GM19395 (cell line): Measurements from ENCODE around the gene ADPRS.

ENCODE experiments used
- ATAC-seq: cut with Tn5 transposase; IDR thresholded peaks from one replicate; pipeline ENCODE4 v1.9.1; 2021; ENCODE audit warnings: mild to moderate bottlenecking, moderate library complexity; ENCODE audit not compliant: unreplicated experiment

ADPRS gene

DNA sequence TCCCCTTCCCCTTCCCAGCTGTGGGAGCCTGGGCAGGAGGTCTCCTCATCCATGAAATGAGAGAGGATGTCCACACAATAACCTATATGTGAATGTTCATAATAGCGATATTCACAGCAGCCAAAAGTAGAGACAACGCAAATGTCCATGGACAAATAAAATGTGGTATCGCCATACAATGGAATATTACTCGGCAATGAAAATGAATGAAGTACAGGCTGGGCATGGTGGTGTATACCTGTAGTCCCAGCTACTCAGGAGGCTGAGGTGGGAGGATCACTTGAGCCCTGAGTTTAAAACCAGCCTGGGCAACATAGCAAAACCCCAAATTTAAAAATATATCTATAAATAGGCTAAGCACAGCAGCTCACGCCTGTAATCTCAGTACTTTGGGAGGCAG, 12.9 kb downstream of the ADPRS start:
- no peak for ATAC-seq

DNA sequence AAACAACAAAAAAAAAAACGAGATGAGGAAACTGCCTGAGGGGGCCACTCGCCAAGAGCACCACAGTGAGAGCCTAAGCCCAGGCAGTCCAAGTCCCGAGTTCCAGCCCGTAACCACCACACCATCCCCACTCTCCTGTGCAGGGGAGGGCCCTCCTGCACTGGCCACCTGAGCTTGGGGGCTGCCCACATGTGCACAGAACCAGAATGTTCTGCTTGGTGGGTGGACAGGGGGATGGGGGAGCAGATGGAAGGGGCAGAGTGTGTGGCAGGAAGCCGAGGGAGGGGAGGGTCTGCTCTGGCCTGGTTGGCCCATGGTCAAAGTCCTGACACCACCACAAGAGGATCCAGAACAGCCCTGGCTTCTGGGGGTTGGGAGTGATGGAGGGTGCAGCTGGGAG, 17.6 kb downstream of the ADPRS start:
- no peak for ATAC-seq

DNA sequence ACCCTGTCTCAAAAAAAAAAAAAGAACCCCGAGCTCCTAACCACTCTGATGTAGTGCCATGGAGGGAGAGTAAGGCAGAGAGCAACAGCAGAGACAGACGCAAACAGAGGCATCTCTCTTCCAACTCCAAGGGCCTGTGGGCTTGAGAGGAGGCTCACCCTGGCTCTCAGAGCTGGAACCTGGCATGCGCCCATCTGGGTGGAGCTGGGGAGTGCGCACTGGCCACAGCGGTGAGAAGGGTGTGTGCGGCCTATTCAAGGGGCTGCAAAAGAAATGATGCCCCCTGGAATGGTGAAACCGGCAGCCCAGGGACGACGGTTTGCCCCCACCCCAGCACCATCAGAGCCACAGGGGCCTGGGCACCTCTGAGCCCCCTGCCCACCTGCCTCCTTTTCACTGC, 18.7 kb downstream of the ADPRS start:
- ATAC-seq, result no peak

DNA sequence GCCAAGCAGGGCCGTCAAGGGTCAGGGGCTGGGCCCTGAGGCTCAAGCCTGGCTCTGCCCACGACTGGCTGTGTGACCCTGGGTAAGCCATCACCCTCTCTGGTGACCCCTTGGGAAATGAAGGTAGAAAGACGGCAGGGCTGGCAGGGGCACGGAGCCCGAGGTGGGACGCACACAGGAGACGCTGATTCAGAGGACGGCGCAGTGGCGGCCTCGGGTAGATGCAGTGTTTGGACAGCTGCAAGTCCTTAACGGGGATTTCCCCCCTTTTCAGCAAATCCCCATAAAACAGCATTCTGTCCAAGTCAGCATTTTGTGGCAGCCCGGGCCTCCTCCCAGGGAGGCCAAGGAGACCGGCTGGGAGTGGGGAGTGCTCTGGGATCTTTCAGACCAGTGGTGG, 19.6 kb downstream of the ADPRS start:
- no peak for ATAC-seq

DNA sequence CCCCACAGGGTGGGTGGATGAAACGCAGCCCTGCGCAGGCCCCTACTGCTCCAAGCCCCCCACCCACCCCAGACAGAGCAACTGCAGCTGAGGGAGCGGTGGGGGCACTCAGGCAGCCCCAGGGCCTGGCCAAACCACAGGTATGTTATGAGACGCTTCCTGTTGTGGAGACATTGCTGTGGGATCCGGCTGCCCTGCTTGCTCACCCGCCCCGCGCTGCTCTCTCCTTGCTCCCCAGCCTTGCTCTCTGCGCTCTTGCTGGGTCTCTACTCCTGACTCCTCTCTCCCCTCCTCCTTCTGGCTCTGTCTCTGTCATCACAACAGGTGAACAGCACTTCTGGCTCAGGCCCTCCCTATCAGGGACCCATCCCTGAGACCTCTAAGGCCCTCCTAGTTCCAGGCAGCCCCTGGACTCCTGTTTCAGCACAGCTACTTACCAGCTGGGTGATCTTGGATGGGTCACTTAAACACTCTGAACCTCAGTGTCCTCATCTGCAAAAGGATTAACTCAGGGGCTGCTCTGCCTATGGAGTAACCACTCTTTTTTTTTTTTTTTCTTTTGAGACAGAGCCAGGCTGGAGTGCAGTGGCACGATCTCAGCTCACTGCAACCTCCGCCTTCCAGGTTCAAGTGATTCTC, 20.5 kb downstream of the ADPRS start:
- no peak for ATAC-seq

DNA sequence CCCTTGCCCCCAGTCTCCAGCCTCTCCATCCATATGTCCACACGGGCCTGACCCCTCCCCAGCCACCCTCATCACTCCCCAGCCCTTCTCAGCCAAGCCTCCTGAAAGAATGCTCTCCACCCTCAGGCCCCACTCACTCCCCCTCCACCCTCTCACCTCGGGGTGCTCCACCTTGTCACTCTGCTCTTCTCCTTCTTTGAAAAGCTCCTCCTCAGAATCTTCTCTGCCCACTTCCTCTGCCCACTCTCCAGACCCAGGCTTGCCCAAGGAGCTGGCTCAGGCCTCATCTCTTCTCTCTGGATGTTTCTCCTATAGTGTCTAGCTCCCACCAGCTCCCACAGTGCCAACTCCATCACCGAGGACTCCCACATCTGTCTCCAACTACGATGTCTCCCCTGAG, 22.5 kb downstream of the ADPRS start:
- no peak for ATAC-seq

DNA sequence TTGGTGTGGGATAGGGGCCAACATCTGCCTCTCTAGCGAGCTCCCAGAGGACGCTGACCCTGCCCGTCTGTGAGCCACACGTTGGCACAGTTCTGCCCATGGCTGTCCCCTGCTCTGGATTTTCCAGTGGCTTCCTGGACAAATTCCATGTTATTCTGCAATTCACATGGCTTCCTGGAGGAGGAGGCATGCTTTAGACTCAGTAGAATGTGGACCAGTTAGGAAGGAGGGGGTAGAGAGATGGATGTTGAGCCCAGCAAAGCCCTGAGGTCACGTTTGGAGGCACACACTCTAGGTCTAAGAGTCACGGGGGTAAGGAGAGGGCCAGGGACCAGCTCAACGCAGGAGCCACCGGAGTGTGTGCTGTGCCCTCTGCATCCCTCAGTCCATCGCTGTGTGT, 24.1 kb downstream of the ADPRS start:
- no peak for ATAC-seq

DNA sequence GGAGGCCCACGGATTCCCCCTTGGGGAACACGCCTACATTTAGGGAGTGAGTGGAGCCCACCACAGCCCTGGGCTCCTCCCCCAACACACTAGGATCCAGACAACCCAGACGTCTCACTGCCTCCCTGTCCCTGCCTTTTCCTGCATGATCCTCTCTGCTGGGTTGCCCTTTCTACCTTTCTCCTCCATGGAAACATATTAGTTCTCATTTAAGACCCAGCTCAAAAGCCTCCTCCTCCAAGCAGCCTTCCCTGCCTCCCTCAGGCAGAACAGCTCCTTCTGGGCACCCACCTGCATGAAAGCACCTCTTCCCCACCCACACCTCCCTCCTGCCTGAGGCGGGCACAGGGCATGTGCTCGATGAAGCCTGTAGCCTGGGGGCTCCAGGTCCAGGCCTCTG, 25.7 kb downstream of the ADPRS start:
- no peak for ATAC-seq

DNA sequence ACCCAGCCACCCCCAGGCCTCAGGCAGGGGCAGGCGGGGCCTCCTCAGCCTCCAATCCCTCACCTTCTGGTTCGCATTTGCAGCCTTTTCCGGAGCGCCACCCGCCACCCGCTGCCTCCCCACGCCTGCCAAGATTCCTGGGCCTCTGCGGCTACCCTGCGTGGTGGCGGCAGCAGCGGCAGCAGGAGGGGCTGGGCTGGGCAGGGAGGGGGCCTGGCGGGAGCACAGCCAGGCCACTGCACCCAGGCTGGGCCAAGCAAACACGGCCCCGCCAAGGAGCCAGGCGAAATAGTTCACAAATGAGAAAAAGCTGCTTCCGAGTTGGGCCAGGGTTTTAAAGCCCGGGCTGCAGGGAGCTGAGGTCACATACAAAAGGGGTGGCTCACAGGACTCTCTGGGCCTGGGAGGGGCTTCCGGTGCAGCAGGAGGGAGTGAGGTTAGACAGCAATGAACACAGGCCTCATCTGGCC, 26.5 kb downstream of the ADPRS start:
- ATAC-seq, result no peak

DNA sequence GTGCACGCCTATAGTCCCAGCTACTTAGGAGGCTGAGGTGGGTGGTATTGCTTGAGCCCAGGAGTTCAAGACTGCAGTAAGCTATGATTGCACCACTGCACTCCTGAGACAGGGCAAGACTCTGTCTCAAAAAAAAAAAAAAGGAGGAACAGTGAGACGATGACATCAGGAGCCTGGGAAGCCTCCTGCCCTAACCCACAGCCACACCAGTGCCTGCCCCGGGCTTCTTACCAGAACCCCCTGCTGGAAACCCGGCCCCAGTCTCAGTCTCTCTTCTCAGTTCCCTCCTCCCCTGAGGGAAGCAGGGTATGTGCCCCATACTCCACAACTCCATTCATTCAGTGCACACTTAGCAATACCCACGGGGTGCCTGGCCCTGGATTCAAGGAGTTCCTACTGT, 27.2 kb downstream of the ADPRS start:
- no peak for ATAC-seq

DNA sequence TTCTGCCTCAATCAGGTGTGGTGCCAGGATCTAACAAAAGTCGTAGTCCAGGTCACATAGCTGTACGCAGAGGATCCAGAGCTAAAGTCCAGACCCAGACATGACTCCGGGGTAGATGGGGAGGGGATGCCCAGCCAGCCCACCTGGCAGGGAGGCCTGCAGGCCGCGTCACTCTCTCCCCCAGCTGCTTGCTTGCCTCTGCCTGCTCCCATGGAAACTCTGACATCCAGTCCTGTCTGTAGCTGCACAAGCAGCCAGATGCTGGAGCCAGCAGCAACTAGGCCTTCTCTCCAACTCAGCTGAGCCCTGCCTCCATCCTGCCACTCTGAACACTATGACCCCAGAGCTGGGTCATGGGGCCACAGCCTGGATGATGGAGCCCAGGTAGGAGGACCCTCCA, 28.2 kb downstream of the ADPRS start:
- no peak for ATAC-seq

DNA sequence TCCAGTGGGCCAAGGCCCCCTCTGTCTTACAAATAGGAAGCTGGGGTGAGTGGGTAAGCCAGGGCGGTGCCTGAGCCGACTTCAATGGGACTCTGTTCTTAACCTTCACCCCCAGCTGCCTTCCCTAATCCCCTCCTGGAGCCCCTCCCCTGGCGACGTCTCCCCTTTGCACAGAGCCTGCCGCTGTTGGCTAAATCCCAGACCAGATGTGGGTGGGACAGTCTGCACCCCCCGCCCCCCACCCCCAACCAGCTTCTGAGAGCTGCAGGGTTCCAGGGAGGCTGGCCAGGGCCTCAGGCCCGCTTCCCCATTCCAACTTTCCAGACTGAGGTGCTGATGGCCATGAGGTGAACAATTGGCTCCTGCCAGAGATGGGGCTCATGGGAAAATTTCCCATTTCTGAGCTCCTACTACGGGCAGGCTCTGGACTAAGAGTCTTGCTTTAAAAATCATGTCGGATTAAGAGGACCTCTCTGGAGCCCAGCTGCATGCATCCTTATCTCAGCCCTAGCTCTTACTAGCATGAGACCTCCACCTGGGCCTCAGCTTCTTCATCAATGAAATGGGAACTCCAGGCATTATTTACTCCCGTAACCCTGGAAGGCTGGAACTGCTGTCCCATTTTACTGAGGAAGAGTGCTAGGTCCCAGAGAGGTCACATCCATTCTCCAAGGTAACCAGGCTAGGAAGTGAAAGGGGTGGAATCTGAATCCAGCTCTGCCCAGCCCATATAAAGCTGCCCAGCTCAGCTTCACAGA, 29.9 kb downstream of the ADPRS start:
- no peak for ATAC-seq

DNA sequence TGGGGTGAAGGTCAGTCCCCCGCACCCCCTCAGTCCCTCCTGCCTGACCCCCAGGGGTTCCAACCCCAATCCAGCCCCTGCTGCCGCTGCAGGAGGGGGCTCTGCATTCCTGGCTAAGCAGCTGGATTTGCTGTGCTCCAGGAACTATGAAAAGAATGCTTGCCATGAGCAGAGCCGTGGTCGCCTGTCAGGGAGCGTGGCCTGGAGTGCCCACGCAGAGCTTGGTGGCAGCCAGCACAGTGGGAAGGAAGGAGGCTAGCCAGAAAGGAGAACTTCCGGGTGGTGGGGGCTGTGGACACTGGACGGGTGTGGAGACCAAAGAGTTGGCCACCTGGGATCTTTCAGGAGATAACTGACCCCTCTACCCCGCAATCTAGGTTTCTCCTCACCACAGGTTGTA, 30.8 kb downstream of the ADPRS start:
- ATAC-seq, result no peak

DNA sequence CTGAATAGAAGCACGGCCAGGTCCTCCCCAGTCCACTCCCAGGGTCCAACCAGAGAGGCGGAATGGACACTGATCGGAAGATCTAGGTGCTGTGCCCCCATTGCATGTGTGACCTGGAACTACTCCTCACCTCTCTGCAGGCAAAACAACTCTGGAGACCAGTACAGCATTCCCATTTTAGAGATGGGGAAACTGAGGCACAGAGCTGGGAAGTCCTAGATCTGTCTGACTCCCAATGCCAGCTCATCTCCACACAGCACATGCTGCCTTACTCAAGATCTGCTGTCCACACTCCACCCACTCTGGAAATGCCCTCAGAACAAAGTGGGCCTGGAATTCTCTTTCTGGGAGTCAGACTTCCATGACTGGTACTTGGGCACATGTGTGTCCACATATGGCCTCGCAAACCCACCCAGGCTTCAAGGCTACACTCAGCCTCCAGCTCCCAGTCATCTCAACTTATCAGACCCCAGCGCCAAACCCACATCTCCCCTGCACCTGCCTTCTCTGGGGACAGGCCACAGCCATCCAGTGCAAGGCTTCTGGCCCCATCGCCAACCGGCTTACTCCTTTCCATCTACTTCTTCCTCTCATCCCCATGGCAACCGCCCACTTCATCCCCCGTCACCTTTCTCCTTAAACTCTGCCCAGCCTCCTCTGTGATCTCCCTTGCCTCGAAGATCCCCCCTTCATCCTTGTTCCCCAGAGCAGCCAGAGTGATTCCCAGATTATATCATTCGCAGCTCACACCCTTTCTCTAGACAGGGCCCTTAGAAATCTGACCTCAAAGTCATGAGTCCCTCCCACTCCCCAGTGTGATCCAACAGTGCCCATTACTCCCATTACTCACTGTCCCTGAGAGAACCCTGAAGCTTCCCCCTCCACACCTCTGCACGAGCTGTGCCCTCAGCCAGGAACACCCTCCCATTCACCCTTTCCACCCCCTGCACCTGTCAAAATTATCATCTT, 33.7 kb downstream of the ADPRS start:
- no peak for ATAC-seq

DNA sequence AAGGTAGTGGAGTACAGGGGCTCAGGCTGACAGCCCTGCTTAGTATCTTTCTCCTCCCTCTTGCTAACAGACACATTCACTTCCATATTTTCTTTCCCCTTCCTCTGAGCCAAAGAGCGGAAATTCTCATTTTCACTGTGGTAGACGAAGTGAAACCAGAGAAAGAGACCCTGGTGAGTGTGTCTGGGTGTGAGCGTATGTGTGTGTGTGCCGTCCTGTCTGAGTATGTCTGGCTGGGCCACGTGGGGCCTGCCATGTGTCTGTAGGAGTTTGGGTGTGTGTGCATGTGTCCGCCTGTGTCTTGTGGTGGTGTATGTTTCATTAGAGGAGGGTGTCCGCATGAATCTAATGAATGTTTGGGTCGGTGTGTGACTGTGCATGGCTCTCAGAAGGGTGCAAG, 34.7 kb downstream of the ADPRS start:
- ATAC-seq, result peak; percentile 63

DNA sequence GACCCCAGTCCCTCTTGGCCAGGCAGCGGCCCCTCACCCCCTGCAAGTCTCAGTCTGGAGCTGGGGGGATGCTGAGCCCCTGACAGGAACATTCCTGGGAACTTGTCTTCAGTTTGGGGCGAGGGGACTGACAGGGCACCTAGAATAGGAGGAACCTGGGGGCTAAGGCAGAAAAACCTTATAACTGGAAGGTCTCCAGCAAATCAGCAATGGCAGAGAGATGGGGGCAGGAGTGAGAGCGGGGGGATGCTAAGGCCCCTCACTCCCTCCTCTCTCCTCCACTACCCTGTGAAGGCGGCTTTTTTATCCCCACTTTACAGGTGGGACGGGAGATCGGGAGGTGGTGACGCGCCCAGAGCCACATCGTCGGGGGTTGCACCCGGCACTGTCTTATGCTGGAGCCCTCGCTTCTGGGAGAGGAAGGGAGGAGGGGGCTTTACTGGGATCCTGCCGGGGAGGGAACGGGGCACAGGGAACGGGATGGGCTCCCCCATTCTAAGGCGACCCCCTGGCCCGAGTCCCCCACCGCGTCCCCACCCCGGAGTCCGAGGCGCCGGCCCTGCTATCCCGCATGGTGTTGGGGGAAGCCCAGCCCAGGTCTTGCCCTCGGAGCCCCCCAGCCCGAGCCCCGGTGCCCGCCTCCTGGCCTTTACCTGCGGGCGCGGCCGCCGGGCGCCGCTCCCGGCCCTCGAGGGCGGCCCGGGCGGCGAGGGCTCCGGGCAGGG, 35.9 kb downstream of the ADPRS start:
- no peak for ATAC-seq

DNA sequence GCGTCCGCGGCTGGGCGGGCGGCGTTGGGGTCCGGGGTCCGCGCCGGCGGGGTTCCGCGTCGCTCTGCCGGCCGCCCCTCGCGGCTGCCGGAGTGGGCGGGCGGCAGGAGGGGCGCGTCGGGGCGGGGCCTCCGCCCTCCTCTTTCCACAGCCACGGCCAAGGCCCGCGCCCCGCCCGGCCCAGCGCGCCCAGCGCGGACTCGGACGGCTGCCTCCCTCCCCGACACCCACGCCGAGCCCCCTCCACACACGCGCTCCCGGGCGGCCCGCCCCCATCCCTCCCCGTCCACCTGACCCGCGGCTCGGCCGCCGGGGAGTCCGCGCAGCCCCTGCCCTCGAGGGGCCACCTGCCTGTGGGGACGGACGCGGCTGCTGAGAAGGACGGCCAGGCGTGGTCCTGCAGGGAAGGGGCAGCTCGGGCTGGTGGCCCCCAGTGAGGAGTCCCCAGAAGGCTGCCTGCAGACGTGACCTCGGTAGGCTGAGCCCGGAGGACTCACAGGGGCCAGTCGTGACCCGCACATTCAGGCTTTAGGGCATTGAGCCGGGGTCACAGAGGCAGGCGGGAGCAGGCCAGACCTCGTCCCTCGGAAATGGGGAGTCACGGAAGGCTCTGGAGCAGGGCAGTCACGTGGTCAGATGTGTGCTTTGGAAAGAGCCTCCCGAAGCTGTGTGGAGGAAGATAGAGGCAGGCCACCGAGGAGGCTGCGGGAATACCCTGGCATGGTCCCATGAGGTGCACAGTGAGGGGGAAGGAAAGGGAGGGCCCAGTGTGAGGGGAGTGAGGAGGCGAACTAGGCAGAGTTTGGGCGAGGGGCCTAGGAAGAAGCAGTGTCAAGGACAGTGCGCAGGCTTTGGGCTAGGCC, 36.7 kb downstream of the ADPRS start, which contains the start of gene COL8A2:
TSS of gene COL8A2 (minus strand) at position 94 of the 863 bp plus-strand sequence. CDS start 24,980 bp downstream, outside the sequence.
- no peak for ATAC-seq

DNA sequence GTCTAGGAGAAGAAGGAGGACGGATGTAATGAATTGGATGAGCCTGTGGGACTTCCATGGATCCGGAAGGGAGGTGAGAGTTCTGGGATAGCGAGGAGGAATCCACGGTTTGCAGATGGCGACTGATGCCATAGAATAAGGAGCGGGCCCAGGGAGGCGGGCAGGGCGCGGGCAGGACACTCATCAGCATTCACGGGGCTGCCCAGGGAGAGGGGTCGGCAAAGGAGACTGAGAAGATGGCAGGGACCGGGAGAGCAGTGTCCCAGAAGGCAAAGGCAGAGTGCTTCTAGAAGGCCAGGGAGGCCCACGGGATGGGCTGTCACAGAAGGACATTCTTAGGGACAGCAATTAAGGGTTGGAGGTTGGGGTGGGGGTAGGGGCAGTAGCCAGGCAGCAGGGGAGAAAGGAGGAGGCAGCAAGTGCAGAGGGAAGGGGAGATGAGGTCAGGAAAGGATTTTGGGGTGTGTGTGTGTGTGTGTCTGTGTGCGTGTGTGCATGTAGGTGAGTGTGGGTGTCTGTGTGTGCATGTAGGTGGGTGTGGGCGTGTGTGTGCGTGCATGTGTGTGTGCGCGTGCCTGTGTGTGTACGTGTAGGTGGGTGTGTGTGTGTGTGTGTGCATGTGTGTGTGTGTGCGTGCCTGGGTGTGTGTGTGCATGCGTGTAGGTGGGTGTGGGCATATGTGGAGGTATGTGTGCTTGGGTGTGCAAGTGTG, 37.5 kb downstream of the ADPRS start:
- no peak for ATAC-seq
